HL-60 (cell line): ENCODE measurements around the gene KRTAP5-9.
"Not testable (repeated sequence)": the region's sequence is repeated elsewhere in the genome, so short reads cannot be mapped to it uniquely, and the experiment has no call there.

ENCODE experiments used
- DNase-seq, 2 experiments: peaks; one replicate each; pipeline ENCODE4 v3.0.0-alpha.2; 2010 to 2020; ENCODE audit warnings: low read depth in 1 of 2, low spot score in 1 of 2
- H3K27ac ChIP-seq: fragments of 250-450 bp; sonication (Bioruptor Pico); replicated peaks from 2 replicates; pipeline ENCODE4 v1.5.1; 2020; ENCODE audit warnings: mild to moderate bottlenecking, moderate library complexity
- H3K27me3 ChIP-seq: fragments of 250-450 bp; sonication (Bioruptor Pico); 2 replicates; pipeline ENCODE4 v1.5.1; 2021; ENCODE audit warnings: mild to moderate bottlenecking, moderate library complexity; ENCODE audit not compliant: insufficient read depth, poor library complexity, severe bottlenecking
- H3K4me3 ChIP-seq: replicated peaks from 2 replicates; pipeline ENCODE4 v1.5.1; 2011; ENCODE audit warnings: mild to moderate bottlenecking, control low read depth, low read length; ENCODE audit not compliant: insufficient read depth

Gene KRTAP5-9

DNA sequence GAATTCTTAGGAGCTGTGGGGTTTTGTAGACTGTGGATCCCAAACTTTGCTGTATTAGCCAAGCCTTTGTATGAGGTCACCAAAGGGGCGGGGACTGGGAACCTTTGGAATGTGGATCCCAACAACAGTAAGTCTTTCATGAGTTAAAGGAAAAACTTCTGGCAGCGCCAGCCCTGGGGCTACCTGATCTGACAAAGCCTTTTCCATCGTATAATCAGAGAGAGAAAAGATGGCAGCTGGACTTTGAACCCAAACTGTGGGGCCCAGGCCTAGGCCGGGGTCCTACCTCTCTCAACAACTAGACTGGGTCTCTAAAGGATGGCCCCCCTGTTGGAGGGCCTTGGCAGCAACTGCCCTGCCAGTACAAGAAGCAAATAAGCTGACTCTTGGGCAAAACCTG is 40.1 kb downstream of the KRTAP5-9 start:
- H3K4me3 ChIP-seq, H3K27me3 ChIP-seq, H3K27ac ChIP-seq, DNase-seq: not testable (repeated sequence)

DNA sequence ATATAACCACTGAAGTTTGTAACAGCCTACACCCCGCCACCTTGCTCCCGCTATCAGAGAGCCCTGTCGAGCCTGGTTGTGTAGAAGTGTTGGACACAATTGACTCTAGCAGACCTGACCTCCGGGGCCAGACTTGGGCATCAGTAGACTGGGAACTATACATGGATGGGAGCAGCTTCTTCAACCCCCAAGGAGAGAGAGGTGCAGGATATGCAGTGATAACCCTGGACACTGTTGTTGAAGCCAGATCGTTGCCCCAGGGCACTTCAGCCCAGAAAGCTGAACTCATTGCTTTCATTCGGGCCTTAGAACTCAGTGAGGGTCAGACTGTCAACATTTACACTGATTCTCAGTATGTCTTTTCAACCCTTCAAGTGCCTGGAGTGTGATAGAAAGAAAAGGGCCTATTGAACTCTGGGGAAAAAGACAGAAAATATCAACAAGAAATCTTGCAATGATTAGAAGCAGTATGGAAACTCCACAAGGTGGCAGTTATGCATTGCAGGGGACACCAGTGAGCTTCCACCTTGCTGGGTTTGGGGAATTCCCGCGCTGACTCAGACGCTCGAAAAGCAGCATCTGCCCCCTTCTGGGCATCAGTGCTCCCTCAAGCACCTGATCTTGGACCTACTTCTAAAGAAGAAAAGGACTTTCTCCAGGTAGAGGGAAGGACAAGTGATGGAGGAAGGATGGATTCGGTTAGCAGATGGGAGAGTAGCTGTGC is 40.8 kb downstream of the KRTAP5-9 start:
- DNase-seq, result peak in 1 of 2 experiments; percentile 24
- H3K27me3 ChIP-seq, result not testable (repeated sequence)

DNA sequence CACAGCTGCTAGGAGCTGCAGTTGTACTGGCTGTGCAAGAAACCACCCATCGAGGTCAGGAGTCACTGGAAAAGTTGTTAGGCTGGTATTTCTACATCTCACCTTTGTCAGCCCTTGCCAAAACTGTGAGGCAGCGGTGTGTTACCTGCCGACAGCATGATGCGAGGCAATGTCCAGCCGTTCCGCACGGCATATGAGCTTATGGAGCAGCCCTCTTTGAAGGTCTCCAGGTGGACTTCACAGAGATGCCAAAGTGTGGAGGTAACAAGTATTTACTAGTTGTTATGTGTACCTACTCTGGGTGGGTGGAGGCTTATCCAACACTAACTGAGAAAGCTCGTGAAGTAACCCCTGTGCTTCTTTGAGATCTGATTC is 41.3 kb downstream of the KRTAP5-9 start:
- not testable (repeated sequence) for H3K4me3 ChIP-seq, H3K27ac ChIP-seq, DNase-seq, H3K27me3 ChIP-seq

More for the DNA sequence above, 40.8 kb downstream of the KRTAP5-9 start:
- not testable (repeated sequence) for H3K4me3 ChIP-seq, H3K27ac ChIP-seq
